Stimulated activated CD4-positive, alpha-beta T cell treated with anti-CD3 and anti-CD28 coated beads, TNF-alpha, amount 100 ng/mL, for 24 hours (primary cell): ENCODE measurements around the gene RNF150.
"Not testable (repeated sequence)": the region's sequence is repeated elsewhere in the genome, so short reads cannot be mapped to it uniquely, and the experiment has no call there.

Source experiments
- DNase-seq, 3 experiments: peaks; one replicate each; pipeline ENCODE4 v3.0.0-alpha.2; 2020; ENCODE audit warnings: low read depth in 3 of 3

Gene RNF150

DNA sequence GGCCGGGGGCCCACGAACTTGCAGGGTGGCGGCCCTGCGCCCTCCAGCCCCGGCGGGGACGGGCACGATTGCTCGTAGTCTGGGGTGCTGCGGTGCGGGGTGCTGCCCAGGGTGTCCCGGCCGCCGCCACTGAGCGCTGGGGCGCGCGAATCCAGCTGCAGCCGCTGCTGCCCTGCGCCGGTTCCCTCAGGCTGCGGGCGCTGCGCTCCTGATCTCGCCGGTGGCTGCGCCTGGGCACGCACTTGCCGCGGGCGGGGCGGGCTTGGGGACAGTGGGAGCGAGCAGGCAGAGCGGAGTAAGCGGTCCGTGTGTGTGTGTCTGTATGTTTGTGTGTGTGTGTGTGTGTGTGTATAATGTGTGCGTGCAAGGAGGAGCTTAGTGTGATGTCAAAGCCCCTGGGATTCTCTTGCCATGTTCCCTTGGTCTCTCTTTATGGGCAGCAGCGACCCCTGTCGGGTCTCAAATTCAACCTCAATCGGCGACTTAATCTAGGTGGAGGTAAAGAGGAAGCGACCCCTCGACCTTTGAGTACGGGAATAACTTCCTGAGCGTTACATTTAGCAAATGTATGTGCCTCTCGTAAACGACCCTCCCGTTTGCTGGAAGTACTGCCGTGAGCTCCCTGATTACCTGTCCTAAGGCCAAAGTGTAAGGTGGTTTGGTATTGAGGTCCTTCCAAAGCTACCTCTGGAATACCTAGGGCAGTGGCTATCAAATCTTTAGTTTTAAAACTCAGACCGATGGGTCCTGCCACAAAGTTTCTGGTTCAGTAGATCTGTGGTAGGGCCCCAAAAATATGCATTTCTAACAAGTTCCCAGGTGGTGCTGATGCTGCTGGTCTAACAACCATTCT is at the start of gene RNF150:
TSS of gene RNF150 (minus strand) at position 324 of the 853 bp plus-strand sequence.
- peak in 1 of 3 experiments; percentile 53 for DNase-seq

DNA sequence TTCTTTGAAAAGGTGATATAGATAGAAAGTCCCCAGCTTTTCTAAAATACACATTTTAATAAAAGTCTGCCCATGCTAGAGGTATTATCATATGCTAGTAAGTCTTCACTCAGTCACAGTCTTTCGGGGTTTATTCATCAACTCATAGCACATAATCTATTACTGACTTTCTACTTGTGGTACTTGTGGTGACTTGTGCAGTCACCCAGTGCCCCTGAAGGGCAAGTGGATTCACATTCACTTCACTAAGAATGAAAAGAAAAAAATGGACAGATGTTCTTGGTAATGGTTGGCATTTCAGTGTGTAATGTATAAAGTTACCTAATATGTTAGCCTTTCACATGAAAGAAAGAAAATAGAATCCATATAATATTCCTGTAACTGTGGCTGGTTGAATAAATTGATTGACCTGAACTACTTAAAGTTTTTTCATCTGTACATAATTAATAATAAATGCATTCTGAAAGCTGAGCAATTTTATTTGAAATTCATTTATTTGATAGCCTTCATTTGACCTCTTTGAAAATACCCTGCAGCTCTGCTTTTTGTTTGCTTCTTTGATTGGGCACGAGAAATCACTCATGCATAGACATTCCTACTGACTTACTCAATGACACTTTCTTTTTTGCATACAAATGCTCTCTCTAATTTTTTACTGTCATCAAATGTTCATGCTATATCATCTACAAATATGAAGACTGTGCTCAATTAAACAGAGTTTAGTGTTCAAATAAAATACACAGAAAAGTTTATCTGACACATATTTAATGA is 47.9 kb upstream of the RNF150 start:
- no peak for DNase-seq

DNA sequence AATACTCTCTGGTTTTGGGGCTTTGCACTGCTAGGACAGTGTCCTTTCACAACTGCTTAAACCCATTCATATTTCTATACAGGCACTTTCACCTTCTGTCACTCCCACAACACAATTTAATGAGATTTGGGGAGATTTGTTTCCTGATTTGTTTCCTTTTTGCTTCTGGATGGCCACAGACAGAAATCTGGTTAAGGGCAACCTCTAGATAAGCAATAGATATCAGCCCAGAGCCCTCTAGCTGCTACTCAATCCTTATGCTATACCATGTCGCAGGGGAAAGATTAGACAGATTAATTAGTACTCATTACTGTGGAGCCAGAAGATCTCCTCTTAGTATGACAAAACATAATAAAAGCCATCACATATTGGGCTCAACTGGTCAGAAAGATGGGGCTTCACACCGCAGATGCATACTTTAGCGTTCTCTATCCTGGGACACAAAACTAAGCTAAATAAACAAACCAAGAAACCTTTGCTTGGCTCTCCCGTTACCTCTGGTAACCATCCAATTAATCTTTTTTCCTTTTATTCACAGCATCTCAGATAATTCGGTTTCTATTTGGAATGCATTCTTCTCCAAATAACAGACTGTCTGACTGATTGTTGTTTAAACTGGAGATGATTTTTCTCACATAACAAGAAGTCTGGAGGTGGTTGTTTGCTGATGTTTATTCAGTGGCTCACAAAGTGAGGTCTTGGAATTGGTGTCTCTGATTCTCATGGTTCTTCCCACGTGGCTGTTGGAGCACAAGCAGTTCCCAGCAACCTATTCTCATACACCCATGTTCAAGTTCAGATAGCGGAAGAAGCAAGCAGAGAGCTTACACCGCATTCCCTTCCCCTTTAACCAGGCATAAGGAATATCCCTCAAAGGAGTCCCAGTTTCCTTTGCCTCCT is 46.5 kb upstream of the RNF150 start:
- DNase-seq: no peak

DNA sequence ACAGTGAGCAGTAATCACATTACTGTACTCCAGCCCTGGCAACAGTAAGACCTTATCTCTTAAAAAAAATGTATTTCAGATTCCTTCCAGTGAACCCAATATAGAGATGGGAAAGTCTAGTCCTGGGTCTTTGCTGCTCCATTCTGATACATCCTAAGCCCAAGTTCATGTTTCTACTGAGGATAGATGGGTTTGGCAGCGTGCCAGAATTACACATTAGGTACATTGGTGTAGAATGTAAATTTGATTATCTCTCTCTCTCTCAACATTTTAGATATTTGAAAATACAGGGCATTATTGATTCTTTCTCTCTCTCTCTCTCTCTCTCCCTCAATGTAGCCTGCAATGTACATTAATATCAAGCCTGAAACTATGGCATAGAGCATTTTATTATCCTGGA is 43.9 kb upstream of the RNF150 start:
- DNase-seq: no peak

- no peak for DNase-seq
Measured at GRCh38 chr4:141174457-141174856, 41.2 kb upstream of the RNF150 start.

GRCh38 chr4:141170671-141171070 is 37.4 kb upstream of the RNF150 start:
- DNase-seq: no peak

DNA sequence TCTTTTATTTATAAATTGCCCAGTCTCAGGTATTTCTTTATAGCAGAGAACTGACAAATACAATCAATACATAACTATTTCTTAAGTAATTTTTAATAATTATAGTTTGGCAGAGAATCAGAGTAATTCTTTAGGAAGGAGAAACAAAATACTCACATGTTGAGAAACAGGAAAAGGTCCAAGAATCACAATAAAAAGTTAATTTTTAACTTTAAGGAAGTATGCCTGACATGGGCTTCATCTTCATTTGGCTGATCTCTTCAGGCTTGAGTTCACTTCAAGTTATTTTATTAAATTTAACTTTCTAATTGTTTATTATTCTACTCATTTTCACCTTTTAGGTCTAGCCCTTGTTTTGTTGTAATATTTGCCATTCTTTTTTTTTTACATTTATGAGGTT is 36.1 kb upstream of the RNF150 start:
- no peak for DNase-seq

GRCh38 chr4:141165001-141165400 is 31.7 kb upstream of the RNF150 start:
- not testable (repeated sequence) for DNase-seq

GRCh38 chr4:141159027-141159426 is 25.8 kb upstream of the RNF150 start:
- DNase-seq: no peak

DNA sequence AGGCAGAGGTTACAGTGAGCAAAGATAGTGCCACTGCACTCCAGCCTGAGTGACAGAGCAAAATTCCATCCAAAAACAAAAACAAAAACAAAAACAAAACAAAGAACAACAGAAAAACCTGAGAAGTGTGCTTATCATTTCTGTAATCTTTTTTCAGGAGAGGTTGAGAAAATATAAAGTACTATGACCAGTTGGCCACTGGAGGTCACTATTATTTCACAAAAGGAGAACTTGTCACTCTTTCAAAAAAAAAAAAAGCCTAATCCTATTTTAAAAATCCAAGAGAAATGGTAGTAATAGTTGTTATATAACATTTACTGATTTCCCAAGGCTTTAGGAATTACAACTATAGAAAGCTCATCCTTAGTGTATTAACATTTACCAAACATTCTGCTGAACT is 24.9 kb upstream of the RNF150 start:
- DNase-seq: no peak

DNA sequence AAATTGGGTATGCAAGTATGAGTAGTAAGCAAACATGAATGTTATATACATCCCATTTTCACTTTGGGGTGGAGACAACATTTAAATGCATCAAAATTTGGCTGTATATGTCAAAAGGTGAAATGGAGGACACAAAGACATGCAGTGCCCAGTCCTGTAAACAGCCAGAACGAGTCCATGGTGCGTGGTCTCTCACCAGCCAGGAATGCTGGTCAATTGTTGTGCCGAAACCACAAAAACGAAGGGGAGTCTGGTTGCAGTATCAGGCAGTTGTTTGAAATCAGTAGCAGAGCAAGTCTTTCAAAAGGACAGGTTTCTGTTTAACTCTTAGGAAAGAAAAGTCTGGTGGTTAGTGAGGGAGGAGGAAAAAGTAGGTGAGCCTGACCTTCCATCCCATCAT is 22.3 kb upstream of the RNF150 start:
- no peak for DNase-seq

DNA sequence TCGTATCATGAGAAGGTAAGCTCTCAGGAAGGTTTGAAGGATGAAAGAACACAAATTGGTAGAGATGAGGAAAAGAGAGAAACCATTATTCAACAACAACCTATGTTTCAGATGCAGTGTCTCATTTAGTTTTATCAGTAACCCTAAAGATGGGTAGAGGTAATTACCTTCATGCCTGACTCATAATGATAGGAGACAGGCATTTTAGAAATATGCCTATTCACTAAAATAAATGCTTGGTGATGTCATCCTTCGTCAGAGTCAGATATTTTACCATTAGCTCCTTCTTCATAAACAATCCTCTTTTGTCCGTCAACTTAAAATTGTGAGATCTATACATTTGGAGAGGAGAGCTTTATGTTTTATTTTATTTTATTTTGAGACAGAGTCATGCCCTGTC is 21.5 kb upstream of the RNF150 start:
- DNase-seq: no peak

GRCh38 chr4:141153751-141154510 is 20.7 kb upstream of the RNF150 start:
- DNase-seq: no peak

DNA sequence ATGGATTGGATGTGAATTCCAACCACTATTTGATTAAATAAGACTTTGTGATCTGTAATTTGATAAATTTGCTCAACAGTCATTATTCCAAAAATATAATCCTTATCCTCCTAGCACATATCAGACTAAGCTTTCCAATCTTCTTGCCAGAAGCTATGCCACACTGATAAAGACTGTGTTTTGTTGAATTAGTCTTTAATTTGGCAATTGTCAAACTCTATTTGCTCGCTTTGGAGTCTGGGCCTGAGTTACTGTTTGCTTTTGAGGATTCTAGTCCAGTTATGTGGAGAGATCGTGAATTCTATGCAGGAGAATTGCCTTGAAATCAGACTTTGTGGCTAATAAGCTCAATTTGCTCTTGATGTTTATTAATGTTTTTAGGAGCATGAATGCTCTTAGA is 10.9 kb upstream of the RNF150 start:
- no peak for DNase-seq

GRCh38 chr4:141142423-141142822 is 9.2 kb upstream of the RNF150 start:
- no peak for DNase-seq

- no peak for DNase-seq
Measured at GRCh38 chr4:141140391-141141200, 7.3 kb upstream of the RNF150 start.

DNA sequence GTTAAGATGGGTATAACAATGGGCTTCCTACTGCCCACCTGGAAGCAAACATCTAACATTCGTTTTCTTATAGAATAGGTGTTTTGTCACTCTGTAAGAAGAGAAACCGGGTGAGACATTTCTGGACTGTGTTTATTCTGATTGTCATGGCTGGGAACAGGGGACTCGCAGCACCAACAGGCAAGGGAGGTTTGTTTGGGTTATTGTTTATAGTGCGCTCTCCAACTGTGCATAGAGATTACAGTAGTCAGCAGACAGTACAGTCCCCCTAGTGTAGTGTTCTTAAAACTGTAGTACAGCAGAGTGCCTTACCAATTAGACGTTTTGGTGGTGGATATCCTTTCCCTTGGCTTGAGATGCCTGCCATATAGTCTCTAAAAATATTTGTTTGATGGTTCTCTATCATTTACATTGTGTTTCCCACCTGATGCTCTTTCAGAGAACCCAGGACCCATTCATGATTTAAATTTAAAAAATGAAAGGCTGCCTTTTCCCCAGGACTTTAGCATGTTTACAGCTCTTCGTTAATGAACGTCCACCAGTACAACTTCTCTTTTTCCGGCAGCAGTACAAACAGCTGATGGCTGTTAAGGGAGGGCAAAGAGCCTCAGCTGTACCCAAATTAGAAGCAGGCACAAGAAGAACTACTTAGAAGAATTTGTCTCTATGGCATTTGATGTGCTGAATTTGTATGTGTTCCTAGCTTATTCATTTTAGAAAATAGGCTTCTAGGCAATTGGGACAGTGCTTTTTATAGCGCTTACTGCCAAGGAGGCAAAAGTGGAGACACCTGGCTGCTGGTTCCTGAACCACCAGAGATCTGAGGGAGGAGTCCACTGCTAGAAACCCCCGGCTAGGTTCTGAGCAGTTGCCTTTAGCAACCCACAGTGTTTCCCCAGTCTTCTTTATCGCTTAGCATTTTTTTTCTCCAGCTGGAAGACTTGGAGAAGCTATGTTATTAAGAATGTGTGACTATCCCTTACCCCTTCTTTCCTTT is 1.0 kb upstream of the RNF150 start:
- no peak for DNase-seq

DNA sequence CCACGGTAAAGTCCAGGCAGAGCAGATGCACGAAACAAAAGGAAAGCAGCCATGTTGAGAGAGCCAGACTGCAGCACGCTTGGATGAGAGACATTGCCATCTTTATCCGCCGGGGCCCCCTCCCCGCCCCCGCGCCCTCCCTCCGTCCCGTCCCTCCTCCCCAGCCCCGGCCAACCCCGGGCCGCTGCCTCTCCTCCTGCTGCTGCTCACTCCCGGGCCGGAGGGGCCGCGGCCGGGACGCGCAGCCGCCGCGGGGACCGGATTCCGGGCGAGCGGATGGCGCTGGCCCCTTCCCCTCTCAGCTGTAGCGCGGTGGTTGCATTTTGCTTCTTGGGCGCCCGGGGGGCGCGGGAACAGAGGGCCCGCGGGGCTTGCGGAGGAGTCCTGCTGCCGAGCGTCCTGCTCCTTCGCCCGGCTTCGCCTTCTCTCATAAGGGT is 542 bp downstream of the RNF150 start:
- peak in 1 of 3 experiments; percentile 7 for DNase-seq
